IPS-15b (cell line): ENCODE measurements around the gene HSP90B1.

Experiments used
- H3K27me3 ChIP-seq: one replicate; pipeline ENCODE4 v1.6.1; 2013; ENCODE audit warnings: low read length; ENCODE audit not compliant: control insufficient read depth, insufficient read depth
- H3K36me3 ChIP-seq: one replicate; pipeline ENCODE4 v1.6.1; 2013; ENCODE audit warnings: low read length; ENCODE audit not compliant: control insufficient read depth, insufficient read depth
- H3K4me1 ChIP-seq: one replicate; pipeline ENCODE4 v1.6.1; 2013; ENCODE audit warnings: mild to moderate bottlenecking, low read length; ENCODE audit not compliant: control insufficient read depth, insufficient read depth
- H3K4me3 ChIP-seq: one replicate; pipeline ENCODE4 v1.5.1; 2013; ENCODE audit warnings: low read depth, low read length
- H3K9ac ChIP-seq: one replicate; pipeline ENCODE4 v1.6.1; 2013; ENCODE audit warnings: low read depth, mild to moderate bottlenecking, low read length
- H3K9me3 ChIP-seq: one replicate; pipeline ENCODE4 v1.6.1; 2013; ENCODE audit warnings: mild to moderate bottlenecking, low read length; ENCODE audit not compliant: control insufficient read depth, insufficient read depth

The HSP90B1 gene

GRCh38 chr12:103930787-103931735 is 851 bp downstream of the HSP90B1 start:
- H3K9ac ChIP-seq, result peak overlapping the region; percentile 80
- peaks cover 5% of the 10 kb centered on the region for H3K4me1 ChIP-seq

GRCh38 chr12:103933237-103933636 is 3.0 kb downstream of the HSP90B1 start:
- Histone ChIP-seq H3K27me3 (no peaks in the 10 kb centered on the region), H3K4me1 (peaks cover 4% of the 10 kb centered on the region), H3K9ac (no peak overlapping the region), H3K36me3 (peaks cover 32% of the 10 kb centered on the region), H3K9me3 (no peaks in the 10 kb centered on the region), H3K4me3 (no peak overlapping the region)

More at GRCh38 chr12:103930787-103931735, 851 bp downstream of the HSP90B1 start:
- peak overlapping the region; percentile 88 for H3K4me3 ChIP-seq
- no peaks in the 10 kb centered on the region for H3K9me3 ChIP-seq
- H3K36me3 ChIP-seq, result peaks cover 15% of the 10 kb centered on the region
- H3K27me3 ChIP-seq, result no peaks in the 10 kb centered on the region

GRCh38 chr12:103936679-103937078 is 6.5 kb downstream of the HSP90B1 start:
- H3K4me1 ChIP-seq, result no peaks in the 10 kb centered on the region

DNA sequence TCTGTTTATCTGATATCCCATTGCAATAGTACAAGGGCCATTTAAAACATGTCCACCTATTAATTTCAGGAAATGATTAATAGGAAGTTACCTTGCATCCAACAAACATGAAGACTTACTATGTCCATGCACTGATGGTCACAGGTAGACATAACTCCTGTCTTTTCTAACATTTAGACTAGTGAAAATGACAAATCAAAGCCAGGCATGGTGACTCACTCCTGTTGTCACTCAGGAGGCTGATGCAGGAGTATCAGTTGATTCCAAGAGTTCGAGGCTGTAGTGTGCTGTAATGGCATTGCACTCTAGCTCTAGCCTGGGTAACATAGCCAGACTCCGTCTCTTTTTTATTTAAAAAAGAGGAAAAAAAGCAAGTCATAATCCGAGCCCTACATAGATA is 14.8 kb downstream of the HSP90B1 start:
- no peak overlapping the region for H3K9ac ChIP-seq
- no peaks in the 10 kb centered on the region for H3K4me1 ChIP-seq
- H3K27me3 ChIP-seq, result no peaks in the 10 kb centered on the region
- H3K36me3 ChIP-seq, result peaks cover 48% of the 10 kb centered on the region
- no peak overlapping the region for H3K4me3 ChIP-seq
- no peaks in the 10 kb centered on the region for H3K9me3 ChIP-seq

More at GRCh38 chr12:103936679-103937078, 6.5 kb downstream of the HSP90B1 start:
- Histone ChIP-seq H3K9ac (no peak overlapping the region), H3K27me3 (no peaks in the 10 kb centered on the region), H3K4me3 (no peak overlapping the region), H3K36me3 (peaks cover 59% of the 10 kb centered on the region), H3K9me3 (no peaks in the 10 kb centered on the region)

- Histone ChIP-seq H3K4me1 (no peaks in the 10 kb centered on the region), H3K9me3 (no peaks in the 10 kb centered on the region), H3K36me3 (peaks cover 27% of the 10 kb centered on the region), H3K27me3 (no peaks in the 10 kb centered on the region), H3K4me3 (no peak overlapping the region), H3K9ac (no peak overlapping the region)
Measured at GRCh38 chr12:103947871-103948555, 17.8 kb downstream of the HSP90B1 start.

GRCh38 chr12:103948746-103949406 is 18.7 kb downstream of the HSP90B1 start:
- H3K9me3 ChIP-seq, result no peaks in the 10 kb centered on the region
- no peaks in the 10 kb centered on the region for H3K27me3 ChIP-seq
- H3K36me3 ChIP-seq, result peaks cover 31% of the 10 kb centered on the region
- H3K4me3 ChIP-seq, result no peak overlapping the region
- no peak overlapping the region for H3K9ac ChIP-seq
- H3K4me1 ChIP-seq, result no peaks in the 10 kb centered on the region

DNA sequence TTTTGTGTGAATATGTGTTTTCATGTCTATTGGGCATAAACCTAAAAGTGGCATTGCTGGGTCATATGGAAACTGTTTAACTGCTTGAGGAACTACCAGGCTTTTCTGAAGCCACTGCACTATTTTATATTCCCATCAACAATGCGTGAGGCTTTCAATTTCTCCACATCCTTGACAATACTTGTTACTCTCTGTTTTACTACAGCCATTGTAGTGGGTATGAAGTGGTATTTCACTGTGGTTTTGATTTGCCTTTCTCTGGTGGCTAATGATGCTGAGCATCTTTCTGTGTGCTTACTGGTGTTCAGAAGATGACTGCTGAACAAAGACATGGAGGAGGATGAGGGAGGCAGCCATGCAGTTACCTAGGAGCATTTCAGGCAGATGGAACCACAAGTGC is 22.3 kb downstream of the HSP90B1 start:
- Histone ChIP-seq H3K9ac (no peak overlapping the region), H3K4me3 (no peak overlapping the region), H3K36me3 (peaks cover 8% of the 10 kb centered on the region), H3K27me3 (no peaks in the 10 kb centered on the region), H3K4me1 (peaks cover 2% of the 10 kb centered on the region), H3K9me3 (no peaks in the 10 kb centered on the region)

GRCh38 chr12:103955811-103956508 is 25.8 kb downstream of the HSP90B1 start:
- H3K36me3 ChIP-seq, result peaks cover 3% of the 10 kb centered on the region
- H3K9me3 ChIP-seq, result no peaks in the 10 kb centered on the region
- H3K4me3 ChIP-seq, result peak overlapping the region; percentile 81
- H3K4me1 ChIP-seq, result peaks cover 2% of the 10 kb centered on the region
- H3K9ac ChIP-seq, result peak overlapping the region; percentile 80
- no peaks in the 10 kb centered on the region for H3K27me3 ChIP-seq

GRCh38 chr12:103956509-103957027 is 26.4 kb downstream of the HSP90B1 start:
- H3K27me3 ChIP-seq, result no peaks in the 10 kb centered on the region
- peaks cover 2% of the 10 kb centered on the region for H3K4me1 ChIP-seq
- H3K36me3 ChIP-seq, result peaks cover 3% of the 10 kb centered on the region
- no peaks in the 10 kb centered on the region for H3K9me3 ChIP-seq
- peak overlapping the region; percentile 80 for H3K9ac ChIP-seq
- H3K4me3 ChIP-seq, result peak overlapping the region; percentile 81

GRCh38 chr12:103957865-103958388 is 27.7 kb downstream of the HSP90B1 start:
- Histone ChIP-seq H3K9ac (no peak overlapping the region), H3K36me3 (peaks cover 3% of the 10 kb centered on the region), H3K4me1 (peaks cover 2% of the 10 kb centered on the region), H3K4me3 (no peak overlapping the region), H3K9me3 (no peaks in the 10 kb centered on the region), H3K27me3 (no peaks in the 10 kb centered on the region)

GRCh38 chr12:103958621-103959020 is 28.4 kb downstream of the HSP90B1 start:
- H3K9ac ChIP-seq, result no peak overlapping the region

More at GRCh38 chr12:103958621-103959020, 28.4 kb downstream of the HSP90B1 start:
- Histone ChIP-seq H3K27me3 (no peaks in the 10 kb centered on the region), H3K36me3 (no peaks in the 10 kb centered on the region), H3K4me1 (peaks cover 2% of the 10 kb centered on the region), H3K4me3 (no peak overlapping the region), H3K9me3 (no peaks in the 10 kb centered on the region)
